H4 (cell line): ENCODE measurements around the gene KLF2. TPM values are rescaled to one million over a fixed set of nuclear protein-coding genes. Genes with fewer than 3 reads are reported as not detected.
"Not testable (repeated sequence)": the region's sequence is repeated elsewhere in the genome, so short reads cannot be mapped to it uniquely, and the experiment has no call there.

ENCODE experiments used
- DNase-seq: peaks from one replicate; pipeline ENCODE4 v3.0.0-alpha.2; 2015; ENCODE audit warnings: low spot score
- total RNA-seq: library from RNA; depleted of rRNA; stranded (reverse); fragments of >200 nt; shearing (Covaris generic); gene quantifications from 2 replicates; pipeline ENCODE4 v1.2.3, GENCODE V29; 2014; rRNA removed

KLF2 gene
- 0.23 and 1.1 TPM in 2 replicates for total RNA-seq

GRCh38 chr19:16324384-16325160 lies at the start of gene KLF2:
TSS of gene KLF2 (plus strand) at chr19:16324826. CDS start at chr19:16324924, 98 bp downstream.
- peak; percentile 80 for DNase-seq

GRCh38 chr19:16280306-16280705 lies 44.3 kb upstream of the KLF2 start:
- no peak for DNase-seq

- DNase-seq, result no peak
Observed at GRCh38 chr19:16281743-16282142, 42.9 kb upstream of the KLF2 start.

- no peak for DNase-seq
Observed at GRCh38 chr19:16283210-16284061, 41.2 kb upstream of the KLF2 start.

GRCh38 chr19:16284505-16284904 lies 40.1 kb upstream of the KLF2 start:
- no peak for DNase-seq

- DNase-seq, result not testable (repeated sequence)
Observed at GRCh38 chr19:16285079-16285478, 39.5 kb upstream of the KLF2 start.

- no peak for DNase-seq
Observed at GRCh38 chr19:16285769-16286498, 38.7 kb upstream of the KLF2 start.

- no peak for DNase-seq
Observed at GRCh38 chr19:16288544-16288943, 36.1 kb upstream of the KLF2 start.

GRCh38 chr19:16289594-16289993 lies 35.0 kb upstream of the KLF2 start:
- DNase-seq, result no peak

- no peak for DNase-seq
Observed at GRCh38 chr19:16290692-16291091, 33.9 kb upstream of the KLF2 start.

- DNase-seq, result peak; percentile 98
Observed at GRCh38 chr19:16293118-16294091, 31.2 kb upstream of the KLF2 start.

- no peak for DNase-seq
Observed at GRCh38 chr19:16295057-16295456, 29.6 kb upstream of the KLF2 start.

- no peak for DNase-seq
Observed at GRCh38 chr19:16296713-16297112, 27.9 kb upstream of the KLF2 start.

- no peak for DNase-seq
Observed at GRCh38 chr19:16297575-16298178, 26.9 kb upstream of the KLF2 start.

- no peak for DNase-seq
Observed at GRCh38 chr19:16298334-16298733, 26.3 kb upstream of the KLF2 start.

- DNase-seq, result peak; percentile 74
Observed at GRCh38 chr19:16301999-16302694, 22.5 kb upstream of the KLF2 start.

GRCh38 chr19:16303755-16304154 lies 20.9 kb upstream of the KLF2 start:
- no peak for DNase-seq

GRCh38 chr19:16304511-16304910 lies 20.1 kb upstream of the KLF2 start:
- not testable (repeated sequence) for DNase-seq

- not testable (repeated sequence) for DNase-seq
Observed at GRCh38 chr19:16305060-16305459, 19.6 kb upstream of the KLF2 start.
